Measurements from ENCODE around the gene IQCM.

GRCh38 chr4:149841686-149842085 lies 26.0 kb upstream of the IQCM start:
- TF ChIP-seq POLR2A (IDR thresholded peaks at IDR 0.05; ENCODE audit: low read depth, low read length) (no peak), TAF1 (IDR thresholded peaks at IDR 0.05; ENCODE audit: low read depth, low read length) (no peak)
